ENCODE results near the gene MCF2.

- no peak for TF ChIP-seq CTCF (IDR thresholded peaks at IDR 0.05; ENCODE audit: low read depth, low read length, poor library complexity, severe bottlenecking)
- TF ChIP-seq EZH2phosphoT487 (IDR thresholded peaks at IDR 0.05; ENCODE audit: borderline replicate concordance, low read length), result no peak
These were observed 15.5 kb downstream of the MCF2 start for GRCh38 chrX:139692506-139692849.
